ENCODE results near the gene DOCK6. TPM values are rescaled to one million over a fixed set of nuclear protein-coding genes. Genes with fewer than 3 reads are reported as not detected.

DOCK6 gene
- total RNA-seq, 1 experiment from 2014 or later, result 33.0 TPM

GRCh38 chr19:11273989-11274388, 11.7 kb upstream of the DOCK6 start:
- no peak for DNase-seq (ENCODE audit: low read depth)

- DNase-seq (ENCODE audit: low read depth), result no peak
These were observed 11.0 kb upstream of the DOCK6 start for GRCh38 chr19:11273296-11273695.

GRCh38 chr19:11269408-11269807, 7.1 kb upstream of the DOCK6 start:
- no peak for DNase-seq (ENCODE audit: low read depth)

GRCh38 chr19:11268783-11269267, 6.5 kb upstream of the DOCK6 start:
- peak; percentile 95 for DNase-seq (ENCODE audit: low read depth)

- DNase-seq (ENCODE audit: low read depth), result no peak
These were observed 5.2 kb upstream of the DOCK6 start for GRCh38 chr19:11267316-11268085.

GRCh38 chr19:11265785-11266236, 3.5 kb upstream of the DOCK6 start:
- DNase-seq (ENCODE audit: low read depth), result peak; percentile 94

- DNase-seq (ENCODE audit: low read depth), result no peak
These were observed 3.0 kb upstream of the DOCK6 start for GRCh38 chr19:11265177-11265784.

- no peak for DNase-seq (ENCODE audit: low read depth)
These were observed 2.3 kb upstream of the DOCK6 start for GRCh38 chr19:11264452-11265176.

- DNase-seq (ENCODE audit: low read depth), result no peak
These were observed 1.4 kb upstream of the DOCK6 start for GRCh38 chr19:11263726-11264125.

GRCh38 chr19:11261431-11261970, 823 bp downstream of the DOCK6 start:
- no peak for DNase-seq (ENCODE audit: low read depth)

GRCh38 chr19:11260996-11261395, 1.3 kb downstream of the DOCK6 start:
- DNase-seq (ENCODE audit: low read depth), result no peak

- DNase-seq (ENCODE audit: low read depth), result no peak
These were observed 4.4 kb downstream of the DOCK6 start for GRCh38 chr19:11257846-11258380.

- DNase-seq (ENCODE audit: low read depth), result peak; percentile 35
These were observed 6.1 kb downstream of the DOCK6 start for GRCh38 chr19:11256189-11256588.

GRCh38 chr19:11254666-11255065, 7.7 kb downstream of the DOCK6 start:
- DNase-seq (ENCODE audit: low read depth), result no peak

- DNase-seq (ENCODE audit: low read depth), result no peak
These were observed 9.5 kb downstream of the DOCK6 start for GRCh38 chr19:11252665-11253355.

GRCh38 chr19:11251650-11252314, 10.5 kb downstream of the DOCK6 start:
- DNase-seq (ENCODE audit: low read depth), result no peak

- DNase-seq (ENCODE audit: low read depth), result no peak
These were observed 11.1 kb downstream of the DOCK6 start for GRCh38 chr19:11251217-11251616.

- DNase-seq (ENCODE audit: low read depth), result no peak
These were observed 13.5 kb downstream of the DOCK6 start for GRCh38 chr19:11248852-11249251.

GRCh38 chr19:11247934-11248333, 14.4 kb downstream of the DOCK6 start:
- DNase-seq (ENCODE audit: low read depth), result no peak

GRCh38 chr19:11247391-11247790, 14.9 kb downstream of the DOCK6 start:
- DNase-seq (ENCODE audit: low read depth), result no peak

- DNase-seq (ENCODE audit: low read depth), result no peak
These were observed 15.4 kb downstream of the DOCK6 start for GRCh38 chr19:11246941-11247340.
